OCI-LY7 (cell line): Measurements from ENCODE around the gene CYBRD1. TPM values are rescaled to one million over a fixed set of nuclear protein-coding genes. Genes with fewer than 3 reads are reported as not detected.

Source experiments
- BruUV-seq: library from RNA; stranded (reverse); fragments of 400-500 nt; replicated peaks from 2 replicates; lab custom pipeline; 2021; lab: Mats Ljungman, UMichigan
- CTCF ChIA-PET: fragments of 300-600 bp; sonication (Branson Sonifier 250); formaldehyde crosslinking; loops from one replicate; lab custom pipeline; 2022; ENCODE audit warnings: antibody characterized with exemption; ENCODE audit not compliant: unreplicated experiment; lab: Charles Lee
- POLR2A ChIA-PET: fragments of 300-600 bp; sonication (Branson Sonifier 250); formaldehyde crosslinking; loops from one replicate; lab custom pipeline; 2022; ENCODE audit warnings: antibody characterized with exemption; lab: Charles Lee
- DNase-seq: peaks from one replicate; pipeline ENCODE4 v3.0.0-alpha.2; 2015; ENCODE audit warnings: low spot score
- H2AFZ ChIP-seq: fragments of 200-600 bp; sonication (generic), shearing (Covaris generic); 2 replicates; pipeline ENCODE4 v1.6.1; 2014; ENCODE audit warnings: mild to moderate bottlenecking, antibody characterized with exemption, low read length, moderate library complexity
- H3K27ac ChIP-seq: fragments of 200-600 bp; sonication (generic); 2 replicates; pipeline ENCODE4 v1.5.1; 2014; ENCODE audit warnings: mixed run types, low read depth, mild to moderate bottlenecking, moderate library complexity, low read length, inconsistent platforms; ENCODE audit not compliant: poor library complexity, severe bottlenecking
- H3K36me3 ChIP-seq: fragments of 200-600 bp; sonication (generic); 2 replicates; pipeline ENCODE4 v1.6.1; 2014; ENCODE audit warnings: mild to moderate bottlenecking, antibody characterized with exemption, low read length, moderate library complexity, mixed read lengths; ENCODE audit not compliant: insufficient read depth
- H3K4me1 ChIP-seq: fragments of 200-600 bp; sonication (generic); 2 replicates; pipeline ENCODE4 v1.5.1; 2014; ENCODE audit warnings: mild to moderate bottlenecking, low read length; ENCODE audit not compliant: insufficient read depth, poor library complexity, severe bottlenecking
- H3K4me2 ChIP-seq: fragments of 200-600 bp; sonication (generic); 2 replicates; pipeline ENCODE4 v1.6.1; 2014; ENCODE audit warnings: mild to moderate bottlenecking, low read length
- H3K4me3 ChIP-seq: fragments of 200-600 bp; sonication (generic); 2 replicates; pipeline ENCODE4 v1.5.1; 2014; ENCODE audit warnings: mild to moderate bottlenecking, low read depth, low read length; ENCODE audit not compliant: poor library complexity, severe bottlenecking
- H3K79me2 ChIP-seq: fragments of 200-600 bp; sonication (generic); 2 replicates; pipeline ENCODE4 v1.6.1; 2016; ENCODE audit warnings: low read depth, mild to moderate bottlenecking, low read length, moderate library complexity, mixed read lengths; ENCODE audit not compliant: insufficient read depth
- H3K9me2 ChIP-seq: fragments of 200-600 bp; sonication (generic); 2 replicates; pipeline ENCODE4 v1.6.1; 2016; ENCODE audit warnings: mild to moderate bottlenecking, low read length, mixed read lengths; ENCODE audit not compliant: insufficient read depth
- H3K9me3 ChIP-seq: fragments of 200-600 bp; sonication (generic); 2 replicates; pipeline ENCODE4 v1.6.1; 2014; ENCODE audit warnings: mild to moderate bottlenecking, mixed run types, low read length, mixed read lengths
- H4K20me1 ChIP-seq: fragments of 200-600 bp; sonication (generic); 2 replicates; pipeline ENCODE4 v1.6.1; 2014; ENCODE audit warnings: mild to moderate bottlenecking, antibody characterized with exemption, low read length, moderate library complexity, mixed read lengths; ENCODE audit not compliant: insufficient read depth
- CTCF ChIP-seq: fragments of 200-600 bp; sonication (generic); conservative IDR thresholded peaks from 2 replicates; pipeline ENCODE4 v1.5.1; 2014; ENCODE audit warnings: mild to moderate bottlenecking, antibody characterized with exemption, low read length, moderate library complexity, mixed read lengths
- EZH2phosphoT487 ChIP-seq: fragments of 200-600 bp; sonication (generic); IDR thresholded peaks from 2 replicates; pipeline ENCODE4 v1.6.1; 2018; ENCODE audit warnings: low read depth, borderline replicate concordance, mild to moderate bottlenecking, mixed run types, antibody characterized with exemption, low read length, moderate library complexity, mixed read lengths
- intact Hi-C: fragments of 100-400 bp; cut with micrococcal nuclease; formaldehyde crosslinking; loops from one replicate; pipeline ENCODE4 v1.10.0; 2022; ENCODE audit not compliant: unreplicated experiment
- total RNA-seq, 2 experiments: library from RNA; depleted of rRNA in 1 of 2; stranded (reverse); fragments of >200 nt in 1 of 2; shearing (Covaris generic) in 1 of 2; gene quantifications; 2 replicates each; pipeline ENCODE4 v1.2.3, GENCODE V29; 2014 to 2022

Gene CYBRD1
- total RNA-seq, 2 experiments from 2014 or later = not detected

- Histone ChIP-seq H2AFZ (no peak overlapping the region), H3K36me3 (peaks cover 65% of the 10 kb centered on the region), H3K4me1 (no peaks in the 10 kb centered on the region), H3K4me3 (no peak overlapping the region), H3K9me2 (no peaks in the 10 kb centered on the region), H3K27ac (no peak overlapping the region), H4K20me1 (no peaks in the 10 kb centered on the region), H3K9me3 (peaks cover 3% of the 10 kb centered on the region), H3K4me2 (no peak overlapping the region), H3K79me2 (no peaks in the 10 kb centered on the region)
- intact Hi-C loops = no loop called here
- no peak for DNase-seq
- POLR2A ChIA-PET = interaction anchor here (0.7 kb wide), 1 partner anchor 510 kb away, joined by 3 read pairs; no protein-coding TSS in a partner anchor
- no peak for TF ChIP-seq EZH2phosphoT487
- TF ChIP-seq CTCF = no peak
- no TSS peak for BruUV-seq
- CTCF ChIA-PET = no interaction called here
These were observed 38.5 kb upstream of the CYBRD1 start for GRCh38 chr2:171483793-171484192.

GRCh38 chr2:171485116-171485515, 37.2 kb upstream of the CYBRD1 start:
- TF ChIP-seq EZH2phosphoT487 (no peak), CTCF (no peak)
- ChIA-PET CTCF (no interaction called here), POLR2A (no interaction called here)
- Histone ChIP-seq H3K27ac (no peak overlapping the region), H2AFZ (no peak overlapping the region), H3K4me3 (no peak overlapping the region), H3K9me2 (no peaks in the 10 kb centered on the region), H3K4me2 (no peak overlapping the region), H4K20me1 (no peaks in the 10 kb centered on the region), H3K36me3 (peaks cover 51% of the 10 kb centered on the region), H3K79me2 (no peaks in the 10 kb centered on the region), H3K4me1 (no peaks in the 10 kb centered on the region), H3K9me3 (peaks cover 10% of the 10 kb centered on the region)
- intact Hi-C loops = no loop called here
- BruUV-seq = no TSS peak
- DNase-seq = no peak

GRCh38 chr2:171487201-171487600, 35.1 kb upstream of the CYBRD1 start:
- Histone ChIP-seq H3K4me3 (no peak overlapping the region), H3K9me3 (peaks cover 10% of the 10 kb centered on the region), H3K79me2 (no peaks in the 10 kb centered on the region), H3K27ac (no peak overlapping the region), H3K9me2 (no peaks in the 10 kb centered on the region), H3K36me3 (peaks cover 31% of the 10 kb centered on the region), H3K4me1 (no peaks in the 10 kb centered on the region), H2AFZ (no peak overlapping the region), H3K4me2 (no peak overlapping the region), H4K20me1 (no peaks in the 10 kb centered on the region)
- CTCF ChIA-PET = no interaction called here
- no peak for DNase-seq
- TF ChIP-seq CTCF (no peak), EZH2phosphoT487 (no peak)
- POLR2A ChIA-PET = interaction anchor here (0.6 kb wide), 1 partner anchor 232 kb away, joined by 3 read pairs; no protein-coding TSS in a partner anchor
- intact Hi-C loops = no loop called here
- no TSS peak for BruUV-seq
